GM19043 (cell line): ENCODE measurements around the gene PGPEP1.
A peak's percentile ranks its signal among the peaks of the same experiment; 100 is the strongest.
"Not testable (repeated sequence)": the region's sequence is repeated elsewhere in the genome, so short reads cannot be mapped to it uniquely, and the experiment has no call there.

Experiments
- ATAC-seq: cut with Tn5 transposase; IDR thresholded peaks from one replicate; pipeline ENCODE4 v1.9.1; 2021; ENCODE audit warnings: low read depth; ENCODE audit not compliant: unreplicated experiment

The PGPEP1 gene

GRCh38 chr19:18308051-18308947 is 32.1 kb upstream of the PGPEP1 start:
- ATAC-seq, result no peak

- no peak for ATAC-seq
Measured at GRCh38 chr19:18308948-18309325, 31.5 kb upstream of the PGPEP1 start.

- ATAC-seq, result no peak
Measured at GRCh38 chr19:18309525-18310064, 30.8 kb upstream of the PGPEP1 start.

- no peak for ATAC-seq
Measured at GRCh38 chr19:18310118-18310909, 30.1 kb upstream of the PGPEP1 start.

GRCh38 chr19:18310966-18311365 is 29.4 kb upstream of the PGPEP1 start:
- ATAC-seq, result no peak

- no peak for ATAC-seq
Measured at GRCh38 chr19:18311502-18312091, 28.8 kb upstream of the PGPEP1 start.

GRCh38 chr19:18312092-18312534 is 28.3 kb upstream of the PGPEP1 start:
- no peak for ATAC-seq

- no peak for ATAC-seq
Measured at GRCh38 chr19:18313398-18313797, 27.0 kb upstream of the PGPEP1 start.

GRCh38 chr19:18317961-18318800 is 22.2 kb upstream of the PGPEP1 start:
- no peak for ATAC-seq

- no peak for ATAC-seq
Measured at GRCh38 chr19:18319591-18320135, 20.7 kb upstream of the PGPEP1 start.

GRCh38 chr19:18320865-18321733 is 19.3 kb upstream of the PGPEP1 start:
- ATAC-seq, result no peak

GRCh38 chr19:18321734-18322102 is 18.7 kb upstream of the PGPEP1 start:
- ATAC-seq, result no peak

- ATAC-seq, result no peak
Measured at GRCh38 chr19:18322318-18322758, 18.1 kb upstream of the PGPEP1 start.

GRCh38 chr19:18322759-18323460 is 17.5 kb upstream of the PGPEP1 start, which contains the start of gene LSM4:
Gene LSM4 (minus strand): TSS chr19:18323076. CDS start chr19:18323020, 56 bp downstream.
- ATAC-seq, result peak; percentile 91

GRCh38 chr19:18324373-18324731 is 16.0 kb upstream of the PGPEP1 start:
- not testable (repeated sequence) for ATAC-seq

- no peak for ATAC-seq
Measured at GRCh38 chr19:18326772-18327171, 13.6 kb upstream of the PGPEP1 start.

- peak; percentile 85 for ATAC-seq
Measured at GRCh38 chr19:18328340-18329034, 11.9 kb upstream of the PGPEP1 start.

GRCh38 chr19:18329035-18329376 is 11.4 kb upstream of the PGPEP1 start:
- no peak for ATAC-seq
